Measurements from ENCODE around the gene IGFL2. TPM values are rescaled to one million over a fixed set of nuclear protein-coding genes. Genes with fewer than 3 reads are reported as not detected.

Gene IGFL2
- total and polyA plus RNA-seq, 2 experiments from 2014 or later: not detected

DNA sequence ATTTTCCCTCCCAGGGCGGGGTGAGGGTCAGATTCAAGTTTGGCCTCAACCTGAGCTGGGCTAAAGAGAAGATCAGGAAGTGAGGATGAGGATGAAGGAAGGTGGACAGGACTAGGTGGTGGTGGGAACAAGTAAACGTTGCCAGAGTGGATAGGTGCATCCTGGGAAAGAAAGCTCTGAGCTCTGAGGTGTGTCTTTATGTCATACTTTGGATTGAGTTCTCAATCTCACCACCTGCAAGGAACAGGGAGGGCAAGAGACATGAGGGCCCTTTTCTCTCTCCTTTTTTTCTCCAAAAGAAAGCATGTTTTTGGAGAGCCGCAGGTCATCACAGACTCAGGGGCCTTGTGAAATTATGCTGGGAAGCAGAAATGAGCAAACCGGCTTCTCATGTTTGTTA, 43.3 kb downstream of the IGFL2 start (continued):
- TF ChIP-seq, protein P1, sequence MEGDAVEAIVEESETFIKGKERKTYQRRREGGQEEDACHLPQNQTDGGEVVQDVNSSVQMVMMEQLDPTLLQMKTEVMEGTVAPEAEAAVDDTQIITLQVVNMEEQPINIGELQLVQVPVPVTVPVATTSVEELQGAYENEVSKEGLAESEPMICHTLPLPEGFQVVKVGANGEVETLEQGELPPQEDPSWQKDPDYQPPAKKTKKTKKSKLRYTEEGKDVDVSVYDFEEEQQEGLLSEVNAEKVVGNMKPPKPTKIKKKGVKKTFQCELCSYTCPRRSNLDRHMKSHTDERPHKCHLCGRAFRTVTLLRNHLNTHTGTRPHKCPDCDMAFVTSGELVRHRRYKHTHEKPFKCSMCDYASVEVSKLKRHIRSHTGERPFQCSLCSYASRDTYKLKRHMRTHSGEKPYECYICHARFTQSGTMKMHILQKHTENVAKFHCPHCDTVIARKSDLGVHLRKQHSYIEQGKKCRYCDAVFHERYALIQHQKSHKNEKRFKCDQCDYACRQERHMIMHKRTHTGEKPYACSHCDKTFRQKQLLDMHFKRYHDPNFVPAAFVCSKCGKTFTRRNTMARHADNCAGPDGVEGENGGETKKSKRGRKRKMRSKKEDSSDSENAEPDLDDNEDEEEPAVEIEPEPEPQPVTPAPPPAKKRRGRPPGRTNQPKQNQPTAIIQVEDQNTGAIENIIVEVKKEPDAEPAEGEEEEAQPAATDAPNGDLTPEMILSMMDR (conservative IDR thresholded peaks at IDR 0.05; ENCODE audit: low read depth in 2 of 2): no peak
- TF ChIP-seq JUNB (IDR thresholded peaks at IDR 0.05; ENCODE audit: unreplicated experiment) (no peak), EZH2phosphoT487 (IDR thresholded peaks at IDR 0.05; ENCODE audit: unreplicated experiment) (no peak)
- TF ChIP-seq, protein P2, sequence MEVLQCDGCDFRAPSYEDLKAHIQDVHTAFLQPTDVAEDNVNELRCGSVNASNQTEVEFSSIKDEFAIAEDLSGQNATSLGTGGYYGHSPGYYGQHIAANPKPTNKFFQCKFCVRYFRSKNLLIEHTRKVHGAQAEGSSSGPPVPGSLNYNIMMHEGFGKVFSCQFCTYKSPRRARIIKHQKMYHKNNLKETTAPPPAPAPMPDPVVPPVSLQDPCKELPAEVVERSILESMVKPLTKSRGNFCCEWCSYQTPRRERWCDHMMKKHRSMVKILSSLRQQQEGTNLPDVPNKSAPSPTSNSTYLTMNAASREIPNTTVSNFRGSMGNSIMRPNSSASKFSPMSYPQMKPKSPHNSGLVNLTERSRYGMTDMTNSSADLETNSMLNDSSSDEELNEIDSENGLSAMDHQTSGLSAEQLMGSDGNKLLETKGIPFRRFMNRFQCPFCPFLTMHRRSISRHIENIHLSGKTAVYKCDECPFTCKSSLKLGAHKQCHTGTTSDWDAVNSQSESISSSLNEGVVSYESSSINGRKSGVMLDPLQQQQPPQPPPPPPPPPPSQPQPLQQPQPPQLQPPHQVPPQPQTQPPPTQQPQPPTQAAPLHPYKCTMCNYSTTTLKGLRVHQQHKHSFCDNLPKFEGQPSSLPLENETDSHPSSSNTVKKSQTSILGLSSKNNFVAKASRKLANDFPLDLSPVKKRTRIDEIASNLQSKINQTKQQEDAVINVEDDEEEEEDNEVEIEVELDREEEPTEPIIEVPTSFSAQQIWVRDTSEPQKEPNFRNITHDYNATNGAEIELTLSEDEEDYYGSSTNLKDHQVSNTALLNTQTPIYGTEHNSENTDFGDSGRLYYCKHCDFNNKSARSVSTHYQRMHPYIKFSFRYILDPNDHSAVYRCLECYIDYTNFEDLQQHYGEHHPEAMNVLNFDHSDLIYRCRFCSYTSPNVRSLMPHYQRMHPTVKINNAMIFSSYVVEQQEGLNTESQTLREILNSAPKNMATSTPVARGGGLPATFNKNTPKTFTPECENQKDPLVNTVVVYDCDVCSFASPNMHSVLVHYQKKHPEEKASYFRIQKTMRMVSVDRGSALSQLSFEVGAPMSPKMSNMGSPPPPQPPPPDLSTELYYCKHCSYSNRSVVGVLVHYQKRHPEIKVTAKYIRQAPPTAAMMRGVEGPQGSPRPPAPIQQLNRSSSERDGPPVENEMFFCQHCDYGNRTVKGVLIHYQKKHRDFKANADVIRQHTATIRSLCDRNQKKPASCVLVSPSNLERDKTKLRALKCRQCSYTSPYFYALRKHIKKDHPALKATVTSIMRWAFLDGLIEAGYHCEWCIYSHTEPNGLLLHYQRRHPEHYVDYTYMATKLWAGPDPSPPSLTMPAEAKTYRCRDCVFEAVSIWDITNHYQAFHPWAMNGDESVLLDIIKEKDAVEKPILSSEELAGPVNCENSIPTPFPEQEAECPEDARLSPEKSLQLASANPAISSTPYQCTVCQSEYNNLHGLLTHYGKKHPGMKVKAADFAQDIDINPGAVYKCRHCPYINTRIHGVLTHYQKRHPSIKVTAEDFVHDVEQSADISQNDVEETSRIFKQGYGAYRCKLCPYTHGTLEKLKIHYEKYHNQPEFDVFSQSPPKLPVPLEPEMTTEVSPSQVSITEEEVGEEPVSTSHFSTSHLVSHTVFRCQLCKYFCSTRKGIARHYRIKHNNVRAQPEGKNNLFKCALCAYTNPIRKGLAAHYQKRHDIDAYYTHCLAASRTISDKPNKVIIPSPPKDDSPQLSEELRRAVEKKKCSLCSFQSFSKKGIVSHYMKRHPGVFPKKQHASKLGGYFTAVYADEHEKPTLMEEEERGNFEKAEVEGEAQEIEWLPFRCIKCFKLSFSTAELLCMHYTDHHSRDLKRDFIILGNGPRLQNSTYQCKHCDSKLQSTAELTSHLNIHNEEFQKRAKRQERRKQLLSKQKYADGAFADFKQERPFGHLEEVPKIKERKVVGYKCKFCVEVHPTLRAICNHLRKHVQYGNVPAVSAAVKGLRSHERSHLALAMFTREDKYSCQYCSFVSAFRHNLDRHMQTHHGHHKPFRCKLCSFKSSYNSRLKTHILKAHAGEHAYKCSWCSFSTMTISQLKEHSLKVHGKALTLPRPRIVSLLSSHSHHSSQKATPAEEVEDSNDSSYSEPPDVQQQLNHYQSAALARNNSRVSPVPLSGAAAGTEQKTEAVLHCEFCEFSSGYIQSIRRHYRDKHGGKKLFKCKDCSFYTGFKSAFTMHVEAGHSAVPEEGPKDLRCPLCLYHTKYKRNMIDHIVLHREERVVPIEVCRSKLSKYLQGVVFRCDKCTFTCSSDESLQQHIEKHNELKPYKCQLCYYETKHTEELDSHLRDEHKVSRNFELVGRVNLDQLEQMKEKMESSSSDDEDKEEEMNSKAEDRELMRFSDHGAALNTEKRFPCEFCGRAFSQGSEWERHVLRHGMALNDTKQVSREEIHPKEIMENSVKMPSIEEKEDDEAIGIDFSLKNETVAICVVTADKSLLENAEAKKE (CRISPR knock-in tag; IDR thresholded peaks at IDR 0.05): no peak

DNA sequence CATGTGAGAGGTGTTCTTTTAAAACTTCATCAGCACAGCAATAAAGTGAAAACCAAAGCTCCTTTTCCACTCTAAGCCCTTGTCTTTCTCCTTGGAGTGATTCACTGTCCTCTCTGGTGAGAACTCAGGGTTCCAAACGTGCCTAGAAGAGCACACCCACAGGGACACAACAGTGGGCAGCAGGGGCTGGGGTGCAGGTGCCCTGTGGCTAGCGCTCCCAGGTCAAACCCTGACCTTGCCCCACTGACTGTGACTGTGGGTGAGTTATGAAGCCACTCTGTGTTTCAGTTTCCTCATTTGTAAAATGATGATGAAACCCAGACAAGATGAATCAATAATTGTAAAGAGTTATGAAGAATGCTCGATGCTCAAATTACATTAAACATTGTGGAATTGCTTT, 43.9 kb downstream of the IGFL2 start:
- no peak overlapping the region for H3K27ac ChIP-seq (ENCODE audit: low read depth)
- no peak for DNase-seq (ENCODE audit: low spot score)
- Mint-ChIP-seq H3K4me1 (no peaks in the 10 kb centered on the region), H3K4me3 (no peak overlapping the region), H3K27ac (no peak overlapping the region), H3K27me3 (ENCODE audit: insufficient read depth, low read depth, poor library complexity) (peaks cover 6% of the 10 kb centered on the region), H3K36me3 (ENCODE audit: low read depth) (no peaks in the 10 kb centered on the region), H3K9me3 (no peaks in the 10 kb centered on the region; the same call in 2 of the 3 replicates)
- no peaks in the 10 kb centered on the region for H3K36me3 ChIP-seq (ENCODE audit: insufficient read depth)
- H3K9me2 ChIP-seq (ENCODE audit: insufficient read depth): no peaks in the 10 kb centered on the region
- H3K79me2 ChIP-seq (replicated peaks; ENCODE audit: insufficient read depth): no peaks in the 10 kb centered on the region
- no peak overlapping the region for H3K4me2 ChIP-seq
- ATAC-seq: no peak
- H3F3A ChIP-seq (replicated peaks; ENCODE audit: low read depth): no peaks in the 10 kb centered on the region
- no peak overlapping the region for H2AFZ ChIP-seq
- H3K4me3 ChIP-seq: no peak overlapping the region
- H3K4me1 ChIP-seq (ENCODE audit: insufficient read depth): no peaks in the 10 kb centered on the region
- no peaks in the 10 kb centered on the region; the same call in 1 of the 2 replicates for H4K20me1 ChIP-seq (replicated peaks; ENCODE audit: insufficient read depth)
- H3K27me3 ChIP-seq (ENCODE audit: insufficient read depth): no peaks in the 10 kb centered on the region
- no peak for TF ChIP-seq ZNF331 (CRISPR knock-in tag; IDR thresholded peaks at IDR 0.05; ENCODE audit: low read depth)
- TF ChIP-seq CREB1 (CRISPR knock-in tag; IDR thresholded peaks at IDR 0.05; ENCODE audit: low read depth): no peak
- TF ChIP-seq, protein P3, sequence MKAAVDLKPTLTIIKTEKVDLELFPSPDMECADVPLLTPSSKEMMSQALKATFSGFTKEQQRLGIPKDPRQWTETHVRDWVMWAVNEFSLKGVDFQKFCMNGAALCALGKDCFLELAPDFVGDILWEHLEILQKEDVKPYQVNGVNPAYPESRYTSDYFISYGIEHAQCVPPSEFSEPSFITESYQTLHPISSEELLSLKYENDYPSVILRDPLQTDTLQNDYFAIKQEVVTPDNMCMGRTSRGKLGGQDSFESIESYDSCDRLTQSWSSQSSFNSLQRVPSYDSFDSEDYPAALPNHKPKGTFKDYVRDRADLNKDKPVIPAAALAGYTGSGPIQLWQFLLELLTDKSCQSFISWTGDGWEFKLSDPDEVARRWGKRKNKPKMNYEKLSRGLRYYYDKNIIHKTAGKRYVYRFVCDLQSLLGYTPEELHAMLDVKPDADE (IDR thresholded peaks at IDR 0.05): no peak
- TF ChIP-seq, protein P2 (CRISPR knock-in tag; IDR thresholded peaks at IDR 0.05): no peak
